Uterus (tissue), 4 donors: Measurements from ENCODE around the gene DCST1. TPM values are rescaled to one million over a fixed set of nuclear protein-coding genes. Genes with fewer than 3 reads are reported as not detected.

Experiments
- DNase-seq, 2 donors: peaks; one replicate each; pipeline ENCODE4 v3.0.0-alpha.2; 2019 to 2020
- H3K27ac ChIP-seq, 2 donors: fragments of 200-600 bp; sonication (generic); 1 replicate in 1 of 2; 2 replicates in 1 of 2; pipeline ENCODE4 v1.5.1; 2016 to 2018
- H3K27me3 ChIP-seq, 2 donors: fragments of 200-600 bp; sonication (generic); one replicate each; pipeline ENCODE4 v1.5.1; 2018 to 2019; ENCODE audit warnings: control low read depth in 1 of 2
- H3K36me3 ChIP-seq, 2 donors: fragments of 200-600 bp; sonication (generic); one replicate each; pipeline ENCODE4 v1.5.1; 2019; ENCODE audit warnings: control low read depth in 1 of 2
- H3K4me1 ChIP-seq, 2 donors: fragments of 200-600 bp; sonication (generic); one replicate each; pipeline ENCODE4 v1.5.1; 2018 to 2019; ENCODE audit warnings: control low read depth in 1 of 2
- H3K4me3 ChIP-seq, 2 donors: fragments of 200-600 bp; sonication (generic); 1 replicate in 1 of 2; 2 replicates in 1 of 2; pipeline ENCODE4 v1.5.1; 2018 to 2019; ENCODE audit warnings: mild to moderate bottlenecking in 1 of 2
- H3K9me3 ChIP-seq, 2 donors: fragments of 200-600 bp; sonication (generic); one replicate each; pipeline ENCODE4 v1.5.1; 2019; ENCODE audit warnings: control low read depth in 1 of 2
- POLR2A ChIP-seq, 2 donors: fragments of 450-650 bp; IDR thresholded peaks; one replicate each; pipeline ENCODE4 v1.6.1; 2016; ENCODE audit warnings: antibody characterized with exemption in 2 of 2, mild to moderate bottlenecking in 1 of 2, moderate library complexity in 1 of 2
- intact Hi-C: fragments of 100-400 bp; cut with DNase I; formaldehyde crosslinking; loops from one replicate; pipeline ENCODE4 v1.15.1; 2023; ENCODE audit warnings: low total_unique reads
- total RNA-seq, 4 donors: library from RNA; depleted of rRNA in 3 of 4; stranded (reverse); fragments of >200 nt in 3 of 4; gene quantifications; one replicate each; pipeline versions ENCODE4 v1.1.0 to v1.2.4, GENCODE V29; 2014 to 2023
- TF ChIP-seq, protein P1 (sequence below), 4 experiments: fragments of 200-600 bp in 2 of 4; fragments of 450-650 bp in 2 of 4; sonication (generic) in 2 of 4; IDR thresholded peaks; one replicate each; pipeline ENCODE4 v1.5.1; 2016 to 2019; ENCODE audit warnings: antibody characterized with exemption in 4 of 4, mild to moderate bottlenecking in 2 of 4, moderate library complexity in 1 of 4
- donor health status: DM: yes; HTN: yes; CAD: no.

Gene DCST1
- total RNA-seq, 4 donors from 2014 or later, result 1.1 to 3.5 TPM; not detected in 2

DNA sequence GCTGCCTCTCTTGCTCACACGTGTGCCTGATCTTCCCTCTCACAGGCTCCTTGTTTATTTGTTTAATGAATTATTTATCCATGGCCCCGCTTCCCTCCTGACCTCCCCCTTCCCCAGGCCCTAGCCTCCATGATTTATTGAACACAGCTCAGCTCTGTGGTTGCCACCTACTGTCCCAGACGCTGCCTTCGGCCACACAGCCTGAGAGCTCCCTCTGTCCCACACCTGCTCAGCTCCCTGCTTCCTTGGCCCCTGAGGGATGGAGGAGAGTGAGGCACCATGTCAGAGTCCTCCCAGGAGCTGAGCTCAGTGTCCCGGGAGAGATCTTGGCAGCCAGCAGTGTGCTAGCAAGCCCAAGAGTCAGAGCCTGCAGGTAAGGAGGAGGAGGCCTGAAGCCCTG is 41.9 kb downstream of the DCST1 start:
- intact Hi-C loops, result no loop called here
- no peak overlapping the region for H3K27ac ChIP-seq

GRCh38 chr1:155076371-155076770 is 42.7 kb downstream of the DCST1 start:
- intact Hi-C loops, result no loop called here
- peaks cover 10 to 29% of the 10 kb centered on the region in 2 donors for H3K4me1 ChIP-seq
- peaks cover 16 to 18% of the 10 kb centered on the region in 2 donors for H3K27me3 ChIP-seq

More for the DNA sequence above, 41.9 kb downstream of the DCST1 start:
- H3K27me3 ChIP-seq, result peaks cover 7 to 10% of the 10 kb centered on the region in 2 donors
- H3K36me3 ChIP-seq, result no peaks in the 10 kb centered on the region
- TF ChIP-seq, protein P1, sequence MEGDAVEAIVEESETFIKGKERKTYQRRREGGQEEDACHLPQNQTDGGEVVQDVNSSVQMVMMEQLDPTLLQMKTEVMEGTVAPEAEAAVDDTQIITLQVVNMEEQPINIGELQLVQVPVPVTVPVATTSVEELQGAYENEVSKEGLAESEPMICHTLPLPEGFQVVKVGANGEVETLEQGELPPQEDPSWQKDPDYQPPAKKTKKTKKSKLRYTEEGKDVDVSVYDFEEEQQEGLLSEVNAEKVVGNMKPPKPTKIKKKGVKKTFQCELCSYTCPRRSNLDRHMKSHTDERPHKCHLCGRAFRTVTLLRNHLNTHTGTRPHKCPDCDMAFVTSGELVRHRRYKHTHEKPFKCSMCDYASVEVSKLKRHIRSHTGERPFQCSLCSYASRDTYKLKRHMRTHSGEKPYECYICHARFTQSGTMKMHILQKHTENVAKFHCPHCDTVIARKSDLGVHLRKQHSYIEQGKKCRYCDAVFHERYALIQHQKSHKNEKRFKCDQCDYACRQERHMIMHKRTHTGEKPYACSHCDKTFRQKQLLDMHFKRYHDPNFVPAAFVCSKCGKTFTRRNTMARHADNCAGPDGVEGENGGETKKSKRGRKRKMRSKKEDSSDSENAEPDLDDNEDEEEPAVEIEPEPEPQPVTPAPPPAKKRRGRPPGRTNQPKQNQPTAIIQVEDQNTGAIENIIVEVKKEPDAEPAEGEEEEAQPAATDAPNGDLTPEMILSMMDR (IDR thresholded peaks at IDR 0.05), result no peak
- no peak for TF ChIP-seq POLR2A (IDR thresholded peaks at IDR 0.05)
- no peak overlapping the region for H3K4me3 ChIP-seq
- H3K4me1 ChIP-seq, result peaks cover 9 to 22% of the 10 kb centered on the region in 2 donors
- H3K9me3 ChIP-seq, result no peaks in the 10 kb centered on the region
- no peak for DNase-seq

GRCh38 chr1:155077346-155077745 is 43.7 kb downstream of the DCST1 start:
- TF ChIP-seq, protein P1 (IDR thresholded peaks at IDR 0.05), result no peak
- no peak for TF ChIP-seq POLR2A (IDR thresholded peaks at IDR 0.05)
- H3K36me3 ChIP-seq, result no peaks in the 10 kb centered on the region
- intact Hi-C loops, result no loop called here
- no peak for DNase-seq
- H3K4me3 ChIP-seq, result no peak overlapping the region
- peaks cover 10 to 39% of the 10 kb centered on the region in 2 donors for H3K4me1 ChIP-seq
- no peak overlapping the region for H3K27ac ChIP-seq
- H3K9me3 ChIP-seq, result no peaks in the 10 kb centered on the region
- H3K27me3 ChIP-seq, result peaks cover 23 to 27% of the 10 kb centered on the region in 2 donors

More at GRCh38 chr1:155076371-155076770, 42.7 kb downstream of the DCST1 start:
- DNase-seq, result no peak
- Histone ChIP-seq H3K9me3 (no peaks in the 10 kb centered on the region), H3K4me3 (no peak overlapping the region), H3K36me3 (no peaks in the 10 kb centered on the region), H3K27ac (no peak overlapping the region)
- TF ChIP-seq, protein P1 (IDR thresholded peaks at IDR 0.05), result no peak
- TF ChIP-seq POLR2A (IDR thresholded peaks at IDR 0.05), result no peak

GRCh38 chr1:155077758-155078445 is 44.3 kb downstream of the DCST1 start:
- Histone ChIP-seq H3K4me3 (no peak overlapping the region), H3K27ac (no peak overlapping the region), H3K27me3 (peaks cover 29 to 33% of the 10 kb centered on the region in 2 donors), H3K9me3 (no peaks in the 10 kb centered on the region), H3K4me1 (peaks cover 10 to 45% of the 10 kb centered on the region in 2 donors), H3K36me3 (no peaks in the 10 kb centered on the region)
- TF ChIP-seq, protein P1 (IDR thresholded peaks at IDR 0.05), result no peak
- TF ChIP-seq POLR2A (IDR thresholded peaks at IDR 0.05), result no peak
- no peak for DNase-seq
- intact Hi-C loops, result no loop called here

GRCh38 chr1:155078469-155079209 is 45.0 kb downstream of the DCST1 start, which contains the start of gene EFNA3:
TSS of gene EFNA3 (plus strand) at chr1:155078837. CDS start at chr1:155078942, 105 bp downstream.
- intact Hi-C loops, result no loop called here
- peak; percentile 69 to 85 for DNase-seq

More at GRCh38 chr1:155078469-155079209, 45.0 kb downstream of the DCST1 start, which contains the start of gene EFNA3:
- Histone ChIP-seq H3K36me3 (no peaks in the 10 kb centered on the region), H3K27me3 (peaks cover 36 to 40% of the 10 kb centered on the region in 2 donors), H3K4me3 (peak within 1 kb of the TSS in 1 of 2 donors; percentile 27), H3K9me3 (no peaks in the 10 kb centered on the region), H3K4me1 (peaks cover 10 to 45% of the 10 kb centered on the region in 2 donors), H3K27ac (no peak within 1 kb of the TSS)
- TF ChIP-seq, protein P1 (IDR thresholded peaks at IDR 0.05), result no peak
- peak in 1 of 2 donors; percentile 23 for TF ChIP-seq POLR2A (IDR thresholded peaks at IDR 0.05)
